Measurements from ENCODE around the gene POLR3H. TPM values are rescaled to one million over a fixed set of nuclear protein-coding genes. Genes with fewer than 3 reads are reported as not detected.

POLR3H gene
- total and polyA plus RNA-seq, 2 donors (not counting 1 experiment from before 2014, with no cell fraction given) = 12.4 to 32.1 TPM

DNA sequence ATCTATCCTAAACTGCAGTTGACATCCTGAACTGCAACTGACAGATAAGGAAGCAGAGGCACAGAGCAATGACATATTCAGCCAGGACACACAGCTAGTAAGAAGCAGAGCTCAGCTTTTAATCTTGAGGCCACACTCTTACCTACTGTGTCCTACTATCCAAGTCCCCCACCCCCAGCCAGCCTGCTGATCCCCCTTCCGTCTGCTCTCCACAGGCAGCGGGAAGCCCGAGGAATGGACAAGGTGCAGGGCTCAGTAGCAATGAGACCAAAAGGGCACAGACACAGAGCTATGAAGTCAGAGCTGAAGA lies 4.3 kb downstream of the POLR3H start:
- intact Hi-C loops (cut with micrococcal nuclease) = no loop called here
- peaks cover 0 to 16% of the 10 kb centered on the region in 2 experiments for H3K36me3 ChIP-seq (replicated peaks in 1 of 2; ENCODE audit: control extremely low read depth in 1 of 2, control insufficient read depth in 1 of 2, extremely low read depth in 1 of 2, insufficient read depth in 2 of 2, low read length in 1 of 2)
- no peak overlapping the region for H3K4me3 ChIP-seq (ENCODE audit: control extremely low read depth in 1 of 5, extremely low read depth in 1 of 5, insufficient read depth in 1 of 5, low read depth in 2 of 5, low read length in 4 of 5)
- no peak overlapping the region for H3K9ac ChIP-seq (ENCODE audit: low read length)
- H3K27me3 Mint-ChIP-seq = no peaks in the 10 kb centered on the region
- POLR2A ChIA-PET = no interaction called here
- peaks cover 13 to 17% of the 10 kb centered on the region in 2 donors for H3K4me1 ChIP-seq (ENCODE audit: control insufficient read depth in 2 of 2, insufficient read depth in 2 of 2, low read length in 2 of 2)
- no peak overlapping the region for H3K4me3 Mint-ChIP-seq
- H2AFZ ChIP-seq (ENCODE audit: insufficient read depth, low read depth, low read length, poor library complexity, severe bottlenecking) = no peak overlapping the region
- H3K4me2 ChIP-seq (replicated peaks; ENCODE audit: low read depth, low read length, poor library complexity, severe bottlenecking) = no peak overlapping the region
- H3K9me3 Mint-ChIP-seq (ENCODE audit: insufficient read depth) = no peaks in the 10 kb centered on the region
- 100% methylated on average over 3 of the region's 3 CpGs for WGBS (ENCODE audit: insufficient coverage)
- peaks cover 33% of the 10 kb centered on the region for H3K79me2 ChIP-seq (ENCODE audit: control insufficient read depth, insufficient read depth, low read length)
- no peak for TF ChIP-seq EZH2 (IDR thresholded peaks at IDR 0.05; ENCODE audit: borderline replicate concordance, insufficient read depth, low read depth, low read length, poor library complexity, severe bottlenecking)
- TF ChIP-seq, protein P1, sequence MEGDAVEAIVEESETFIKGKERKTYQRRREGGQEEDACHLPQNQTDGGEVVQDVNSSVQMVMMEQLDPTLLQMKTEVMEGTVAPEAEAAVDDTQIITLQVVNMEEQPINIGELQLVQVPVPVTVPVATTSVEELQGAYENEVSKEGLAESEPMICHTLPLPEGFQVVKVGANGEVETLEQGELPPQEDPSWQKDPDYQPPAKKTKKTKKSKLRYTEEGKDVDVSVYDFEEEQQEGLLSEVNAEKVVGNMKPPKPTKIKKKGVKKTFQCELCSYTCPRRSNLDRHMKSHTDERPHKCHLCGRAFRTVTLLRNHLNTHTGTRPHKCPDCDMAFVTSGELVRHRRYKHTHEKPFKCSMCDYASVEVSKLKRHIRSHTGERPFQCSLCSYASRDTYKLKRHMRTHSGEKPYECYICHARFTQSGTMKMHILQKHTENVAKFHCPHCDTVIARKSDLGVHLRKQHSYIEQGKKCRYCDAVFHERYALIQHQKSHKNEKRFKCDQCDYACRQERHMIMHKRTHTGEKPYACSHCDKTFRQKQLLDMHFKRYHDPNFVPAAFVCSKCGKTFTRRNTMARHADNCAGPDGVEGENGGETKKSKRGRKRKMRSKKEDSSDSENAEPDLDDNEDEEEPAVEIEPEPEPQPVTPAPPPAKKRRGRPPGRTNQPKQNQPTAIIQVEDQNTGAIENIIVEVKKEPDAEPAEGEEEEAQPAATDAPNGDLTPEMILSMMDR (IDR thresholded peaks at IDR 0.05) = no peak
- H3K9me3 ChIP-seq (ENCODE audit: control extremely low read depth in 1 of 3, control insufficient read depth in 2 of 3, insufficient read depth in 1 of 3, low read length in 2 of 3) = no peaks in the 10 kb centered on the region
- H3K4me1 Mint-ChIP-seq = peaks cover 34% of the 10 kb centered on the region
- H4K20me1 ChIP-seq (ENCODE audit: control insufficient read depth, insufficient read depth, low read length, poor library complexity, severe bottlenecking) = peaks cover 7% of the 10 kb centered on the region
- no peak for DNase-seq
- CTCF ChIA-PET = interaction anchor here (1.2 kb wide), 1 partner anchor 136 kb away, joined by 3 read pairs; no protein-coding TSS in a partner anchor
- no peak for ATAC-seq (ENCODE audit: low read depth)
- H3K27me3 ChIP-seq (replicated peaks in 1 of 4; ENCODE audit: control extremely low read depth in 1 of 4, control insufficient read depth in 3 of 4, insufficient read depth in 4 of 4, low read length in 3 of 4) = no peaks in the 10 kb centered on the region
- H3K27ac Mint-ChIP-seq = no peak overlapping the region
- no peak overlapping the region for H3K27ac ChIP-seq (ENCODE audit: low read length in 2 of 2)

DNA sequence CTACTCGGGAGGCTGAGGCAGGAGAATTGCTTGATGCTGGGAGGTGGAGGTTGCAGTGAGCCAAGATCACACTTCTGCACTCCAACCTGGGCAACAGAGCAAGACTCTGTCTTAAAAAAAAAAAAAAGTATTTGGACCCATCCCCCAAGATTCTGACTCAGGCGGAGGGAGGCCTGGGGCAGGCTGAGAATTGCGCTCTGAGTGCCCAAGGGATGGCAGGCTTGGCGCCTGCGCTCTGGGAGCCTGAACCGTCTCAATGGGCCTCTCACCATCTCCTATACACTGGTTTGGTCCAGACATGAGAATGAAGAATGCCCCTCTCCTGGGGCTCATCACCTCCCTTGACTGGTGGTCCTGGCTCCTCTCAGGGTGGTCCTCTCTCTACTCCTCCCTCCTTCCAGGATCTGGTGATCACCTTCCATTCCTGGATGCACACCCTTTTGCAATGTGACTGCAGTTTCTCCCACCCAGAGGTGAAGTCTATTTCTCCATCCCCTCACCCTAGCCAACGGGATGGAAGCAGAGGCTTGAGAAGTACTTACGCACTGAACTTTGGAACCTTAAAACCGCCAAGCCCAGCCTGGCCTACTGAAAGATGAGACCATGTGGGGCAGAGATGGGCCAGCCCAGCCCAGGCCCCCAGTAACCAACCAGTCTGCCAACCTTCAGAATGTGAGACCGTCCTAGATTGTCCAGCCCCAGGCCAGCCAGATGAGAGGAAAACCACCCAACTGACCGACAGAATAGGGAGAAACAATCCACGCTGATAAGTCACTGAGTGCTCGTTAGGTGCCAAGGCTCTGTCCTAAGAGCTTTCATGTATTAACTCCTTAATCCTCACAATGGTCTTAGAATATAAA lies 4.9 kb downstream of the POLR3H start:
- Histone ChIP-seq H3K4me2 (replicated peaks; ENCODE audit: low read depth, low read length, poor library complexity, severe bottlenecking) (no peak overlapping the region), H3K9me3 (ENCODE audit: control extremely low read depth in 1 of 3, control insufficient read depth in 2 of 3, insufficient read depth in 1 of 3, low read length in 2 of 3) (no peaks in the 10 kb centered on the region), H3K4me1 (ENCODE audit: control insufficient read depth in 2 of 2, insufficient read depth in 2 of 2, low read length in 2 of 2) (peaks cover 9 to 12% of the 10 kb centered on the region in 2 donors), H3K79me2 (ENCODE audit: control insufficient read depth, insufficient read depth, low read length) (peaks cover 29% of the 10 kb centered on the region), H4K20me1 (ENCODE audit: control insufficient read depth, insufficient read depth, low read length, poor library complexity, severe bottlenecking) (peaks cover 7% of the 10 kb centered on the region), H3K9ac (ENCODE audit: low read length) (no peak overlapping the region), H3K4me3 (ENCODE audit: control extremely low read depth in 1 of 5, extremely low read depth in 1 of 5, insufficient read depth in 1 of 5, low read depth in 2 of 5, low read length in 4 of 5) (no peak overlapping the region), H3K27me3 (replicated peaks in 1 of 4; ENCODE audit: control extremely low read depth in 1 of 4, control insufficient read depth in 3 of 4, insufficient read depth in 4 of 4, low read length in 3 of 4) (no peaks in the 10 kb centered on the region), H3K27ac (ENCODE audit: low read length in 2 of 2) (no peak overlapping the region), H2AFZ (ENCODE audit: insufficient read depth, low read depth, low read length, poor library complexity, severe bottlenecking) (no peak overlapping the region), H3K36me3 (replicated peaks in 1 of 2; ENCODE audit: control extremely low read depth in 1 of 2, control insufficient read depth in 1 of 2, extremely low read depth in 1 of 2, insufficient read depth in 2 of 2, low read length in 1 of 2) (peaks cover 0 to 19% of the 10 kb centered on the region in 2 experiments)
- Mint-ChIP-seq H3K27ac (no peak overlapping the region), H3K9me3 (ENCODE audit: insufficient read depth) (no peaks in the 10 kb centered on the region), H3K4me1 (peaks cover 28% of the 10 kb centered on the region), H3K4me3 (no peak overlapping the region), H3K27me3 (no peaks in the 10 kb centered on the region)
- POLR2A ChIA-PET = interaction anchor here (0.6 to 0.7 kb wide), 2 partner anchors 94 to 151 kb away, joined by 3 read pairs; no protein-coding TSS in a partner anchor
- intact Hi-C loops (cut with micrococcal nuclease) = no loop called here
- CTCF ChIA-PET = interaction anchor here (1.2 kb wide), 1 partner anchor 135 kb away, joined by 3 read pairs; no protein-coding TSS in a partner anchor
- DNase-seq (no peak), ATAC-seq (ENCODE audit: low read depth) (no peak)
- 88% methylated on average over 9 of the region's 13 CpGs for WGBS (ENCODE audit: insufficient coverage)
- no peak for TF ChIP-seq EZH2 (IDR thresholded peaks at IDR 0.05; ENCODE audit: borderline replicate concordance, insufficient read depth, low read depth, low read length, poor library complexity, severe bottlenecking)
- TF ChIP-seq, protein P1 (IDR thresholded peaks at IDR 0.05) = no peak

All from B cell (primary cell).